Measurements from ENCODE around the gene PCK2.

- no peak for TF ChIP-seq CTCF (IDR thresholded peaks at IDR 0.05)
- no peak for TF ChIP-seq POLR2A (IDR thresholded peaks at IDR 0.05)
Observed at GRCh38 chr14:24092505-24093206, 1.5 kb upstream of the PCK2 start.

All from testis (tissue), 2 donors.